K562 treated with DMSO at 1 percent for 4 hours (cell line): ENCODE data around the gene REELD1. TPM values are rescaled to one million over a fixed set of nuclear protein-coding genes. Genes with fewer than 3 reads are reported as not detected.

Source experiments
- total RNA-seq: library from RNA; unstranded; fragments of 300-600 nt; gene quantifications from 2 replicates; pipeline ENCODE4 v1.2.3, GENCODE V29; 2022; ENCODE audit not compliant: insufficient read depth

REELD1 gene
- not detected in 2 replicates for total RNA-seq

GRCh38 chr4:146214238-146214637 is at the start of gene REELD1:
Gene REELD1 (plus strand): TSS chr4:146214538. CDS start chr4:146216953, 2,415 bp downstream.

GRCh38 chr4:146175541-146176453 is 38.5 kb upstream of the REELD1 start, which contains the start of gene LSM6:
Gene LSM6 (plus strand): TSS chr4:146175718. CDS start chr4:146182922, 7,204 bp downstream.

Other genes with a start within 250 kb of the REELD1 start
- 21.7 and 29.0 TPM in 2 replicates for gene LSM6, start 38.8 kb upstream of the REELD1 start, total RNA-seq